Right lobe of liver (tissue), 6 donors: ENCODE results near the gene PCDHA5. TPM values are rescaled to one million over a fixed set of nuclear protein-coding genes. Genes with fewer than 3 reads are reported as not detected.
"Not testable (repeated sequence)": the region's sequence is repeated elsewhere in the genome, so short reads cannot be mapped to it uniquely, and the experiment has no call there.

Experiments
- ATAC-seq, 4 donors: fragments of 200-7000 bp; cut with Tn5 transposase; one replicate each; pipeline ENCODE4 v1.9.1; 2020; ENCODE audit warnings: mild to moderate bottlenecking in 4 of 4, moderate library complexity in 4 of 4
- DNase-seq, 3 donors: peaks; one replicate each; pipeline ENCODE4 v3.0.0-alpha.2; 2020
- H3K27ac ChIP-seq, 3 donors: fragments of 200-600 bp; one replicate each; pipeline ENCODE4 v1.8.0; 2022
- H3K27me3 ChIP-seq, 2 donors: fragments of 200-600 bp; one replicate each; pipeline ENCODE4 v1.8.0; 2022
- H3K36me3 ChIP-seq, 4 donors: fragments of 200-600 bp; sonication (generic) in 1 of 4; one replicate each; pipeline versions ENCODE4 v1.5.1 to v1.8.0; 2017 to 2022; ENCODE audit warnings: control low read depth in 1 of 4
- H3K4me1 ChIP-seq, 4 donors: fragments of 200-600 bp; sonication (generic) in 1 of 4; one replicate each; pipeline versions ENCODE4 v1.5.1 to v1.8.0; 2017 to 2022; ENCODE audit warnings: control low read depth in 1 of 4
- H3K4me3 ChIP-seq, 3 donors: fragments of 200-600 bp; one replicate each; pipeline ENCODE4 v1.8.0; 2022
- H3K9me3 ChIP-seq, 4 donors: fragments of 200-600 bp; sonication (generic) in 1 of 4; one replicate each; pipeline versions ENCODE4 v1.5.1 to v1.8.0; 2017 to 2022; ENCODE audit warnings: control low read depth in 1 of 4
- CTCF ChIP-seq, 4 donors: fragments of 200-600 bp in 3 of 4; fragments of 450-650 bp in 1 of 4; IDR thresholded peaks; one replicate each; pipeline versions ENCODE4 v1.5.1 to v1.8.0; 2016 to 2022; ENCODE audit warnings: antibody characterized with exemption in 4 of 4, mild to moderate bottlenecking in 2 of 4
- POLR2A ChIP-seq: fragments of 450-650 bp; IDR thresholded peaks from one replicate; pipeline ENCODE4 v1.6.1; 2017; ENCODE audit warnings: antibody characterized with exemption, mild to moderate bottlenecking
- WGBS: methylation state at CpG from one replicate; pipeline ENCODE4 v1.1.6; 2018; ENCODE audit warnings: low coverage, low lambda C conversion rate; ENCODE audit not compliant: insufficient coverage; ENCODE audit errors: missing lambda C conversion rate; 5-methylcytosine and 5-hydroxymethylcytosine counted together
- intact Hi-C, 2 donors: fragments of 100-400 bp; cut with DNase I; formaldehyde crosslinking; loops; one replicate each; pipeline versions ENCODE4 v1.11.2 to v1.14.1; 2022
- long read RNA-seq: library from polyadenylated mRNA; unstranded; transcript quantifications from one replicate; pipeline ENCODE4 v2.0.0, GENCODE V29; 2019
- total RNA-seq, 6 experiments: library from RNA; depleted of rRNA in 2 of 6; stranded (reverse); fragments of >200 nt in 2 of 6; fragmentation: NEBNext Ultra II Directional in 3 of 6; extraction: Animal tissue kit (Norgen Biotek cat#: 25700) in 3 of 6; gene quantifications; one replicate each; pipeline versions ENCODE4 v1.1.0 to v1.2.4, GENCODE V29; 2016 to 2023
- donor health status: DM: no; HTN: yes; CAD: no.
- donor health status: DM: no; HTN: no; CAD: no.
- donor health status: DM: no; HTN: no; CAD: no.
- donor health status: DM: no; HTN: yes; CAD: no.
- donor health status: DM: no; HTN: yes; CAD: no.

Gene PCDHA5
- under 1 TPM in 1 of 6 experiments, not detected in 5; 0.06 TPM for total RNA-seq
- long read RNA-seq, result 0 reads

GRCh38 chr5:140821375-140822280 is at the start of gene PCDHA5:
TSS of gene PCDHA5 (plus strand) at chr5:140821613.
- 23% methylated on average over 23 of the region's 39 CpGs for WGBS
- intact Hi-C loops, result no loop called here
- no peaks in the 10 kb centered on the region for H3K9me3 ChIP-seq
- no peak within 1 kb of the TSS for H3K4me3 ChIP-seq
- TF ChIP-seq CTCF (IDR thresholded peaks at IDR 0.05) (peak; percentile 13 to 34 (median 27)), POLR2A (no peak)
- no peaks in the 10 kb centered on the region for H3K36me3 ChIP-seq
- ATAC-seq, result no peak
- H3K27me3 ChIP-seq, result peaks cover 0 to 8% of the 10 kb centered on the region in 2 donors
- no peak for DNase-seq
- H3K4me1 ChIP-seq, result no peaks in the 10 kb centered on the region
- no peak within 1 kb of the TSS for H3K27ac ChIP-seq

GRCh38 chr5:140780512-140780911 is 40.9 kb upstream of the PCDHA5 start:
- intact Hi-C loops, result no loop called here
- no peak for DNase-seq
- Histone ChIP-seq H3K4me3 (no peak overlapping the region), H3K9me3 (no peaks in the 10 kb centered on the region), H3K27ac (no peak overlapping the region), H3K27me3 (no peaks in the 10 kb centered on the region), H3K4me1 (no peaks in the 10 kb centered on the region), H3K36me3 (no peaks in the 10 kb centered on the region)
- 42% methylated on average over 1 of the region's 1 CpG for WGBS
- ATAC-seq, result no peak
- no peak for TF ChIP-seq POLR2A
- TF ChIP-seq CTCF (IDR thresholded peaks at IDR 0.05), result no peak

- TF ChIP-seq CTCF (IDR thresholded peaks at IDR 0.05) (no peak), POLR2A (no peak)
- Histone ChIP-seq H3K4me3 (no peak within 1 kb of the TSS), H3K36me3 (no peaks in the 10 kb centered on the region), H3K27me3 (no peaks in the 10 kb centered on the region), H3K9me3 (peaks cover 0 to 8% (median 2%) of the 10 kb centered on the region in 4 donors), H3K4me1 (no peaks in the 10 kb centered on the region), H3K27ac (no peak within 1 kb of the TSS)
- intact Hi-C loops, result no loop called here
- 10% methylated on average over 12 of the region's 29 CpGs for WGBS
- DNase-seq, result no peak
- no peak for ATAC-seq
These were observed 35.3 kb upstream of the PCDHA5 start, which contains the start of gene PCDHA1 for GRCh38 chr5:140785905-140786686. TSS of gene PCDHA1 (plus strand) at chr5:140786140.

GRCh38 chr5:140787422-140787821 is 34.0 kb upstream of the PCDHA5 start:
- H3K9me3 ChIP-seq, intact Hi-C loops: not testable (repeated sequence)

GRCh38 chr5:140787849-140788504 is 33.4 kb upstream of the PCDHA5 start:
- intact Hi-C loops, ATAC-seq, H3K27ac ChIP-seq, H3K9me3 ChIP-seq, H3K36me3 ChIP-seq, H3K4me1 ChIP-seq, H3K4me3 ChIP-seq, DNase-seq, H3K27me3 ChIP-seq: not testable (repeated sequence)
- WGBS, result no CpG with 5 or more reads among the region's 70 CpGs

More at GRCh38 chr5:140787422-140787821, 34.0 kb upstream of the PCDHA5 start:
- not testable (repeated sequence) for H3K4me1 ChIP-seq, ATAC-seq, H3K27me3 ChIP-seq, H3K27ac ChIP-seq, DNase-seq, H3K36me3 ChIP-seq, H3K4me3 ChIP-seq
- WGBS, result 45% methylated on average over 13 of the region's 44 CpGs
